Coronary artery (tissue), 2 donors: ENCODE measurements around the gene NACC2.

Experiments used
- DNase-seq: peaks from one replicate; pipeline ENCODE4 v3.0.0-alpha.2; 2017; ENCODE audit warnings: low spot score
- H3K27ac ChIP-seq, 2 donors: fragments of 200-600 bp; sonication (generic); one replicate each; pipeline ENCODE4 v1.5.1; 2016 to 2019
- H3K4me3 ChIP-seq: fragments of 200-600 bp; sonication (generic); 2 replicates; pipeline ENCODE4 v1.5.1; 2016; ENCODE audit warnings: mild to moderate bottlenecking, moderate library complexity
- CTCF ChIP-seq: fragments of 200-600 bp; sonication (generic); IDR thresholded peaks from one replicate; pipeline ENCODE4 v1.5.1; 2019; ENCODE audit warnings: antibody characterized with exemption

NACC2 gene

DNA sequence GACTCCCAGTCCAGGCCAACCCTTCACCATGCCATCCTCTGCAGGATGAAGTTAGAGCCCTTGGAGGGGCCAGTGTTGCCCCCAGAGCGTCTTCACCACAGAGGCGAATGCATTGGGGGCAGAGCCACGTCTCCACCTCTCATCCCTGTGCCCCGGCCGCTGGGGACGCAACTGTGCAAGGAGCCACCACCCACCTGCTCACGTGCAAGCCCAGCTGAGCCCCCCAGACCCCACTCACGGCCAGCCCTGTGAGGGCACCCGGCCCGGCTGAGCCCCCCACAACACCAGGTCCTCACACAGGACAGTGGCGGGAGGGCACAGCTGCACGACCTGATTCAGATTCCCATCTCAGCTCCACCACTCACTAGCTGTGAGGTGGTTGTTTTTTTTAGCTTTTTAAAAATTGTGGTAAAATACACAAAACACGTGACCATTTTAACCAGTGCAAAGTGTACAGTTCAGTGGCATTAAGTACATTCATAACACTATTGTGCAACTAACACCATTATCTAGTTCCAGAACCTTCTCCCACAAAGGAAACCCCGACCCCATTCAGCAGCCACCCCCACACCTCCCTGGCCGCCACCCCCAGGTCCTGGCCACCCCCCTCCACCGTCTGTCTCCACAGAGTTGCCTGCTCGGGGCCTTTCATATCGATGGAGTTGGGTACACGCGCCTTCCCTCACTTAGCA, 100.4 kb downstream of the NACC2 start:
- no peak overlapping the region for H3K4me3 ChIP-seq
- no peak for DNase-seq
- no peak for TF ChIP-seq CTCF
- H3K27ac ChIP-seq = peak overlapping the region in 1 of 2 donors; percentile 90

GRCh38 chr9:135993765-135994500, 101.2 kb downstream of the NACC2 start:
- H3K4me3 ChIP-seq = no peak overlapping the region
- DNase-seq = no peak
- TF ChIP-seq CTCF = no peak
- H3K27ac ChIP-seq = peak overlapping the region in 1 of 2 donors; percentile 90

- TF ChIP-seq CTCF = no peak
- DNase-seq = no peak
- peak overlapping the region; percentile 62 for H3K4me3 ChIP-seq
- peak overlapping the region; percentile 46 to 90 for H3K27ac ChIP-seq
Observed at GRCh38 chr9:135993409-135993742, 101.7 kb downstream of the NACC2 start.

GRCh38 chr9:135992486-135993408, 102.3 kb downstream of the NACC2 start:
- peak; percentile 89 for DNase-seq
- TF ChIP-seq CTCF = no peak
- Histone ChIP-seq H3K4me3 (peak overlapping the region; percentile 62), H3K27ac (peak overlapping the region; percentile 46 to 90)

DNA sequence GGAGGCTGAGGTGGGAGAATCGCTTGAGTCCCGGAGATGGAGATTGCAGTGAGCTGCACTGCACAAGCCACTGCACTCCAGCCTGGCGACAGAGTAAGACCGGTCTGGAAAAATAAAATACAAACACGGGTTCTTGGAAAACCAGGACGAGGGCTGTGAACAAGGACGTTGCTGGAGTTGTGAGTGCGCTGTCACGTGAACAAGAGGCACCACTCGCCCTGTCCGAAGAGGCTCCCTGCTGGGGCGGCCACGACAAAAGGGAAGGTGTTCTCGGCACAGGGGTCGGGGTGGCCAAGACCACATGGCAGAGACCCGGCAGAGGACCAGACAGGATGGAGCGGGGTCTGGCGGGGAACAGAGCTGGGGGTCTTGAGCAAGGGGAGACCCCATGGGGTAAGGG, 103.3 kb downstream of the NACC2 start:
- no peak for DNase-seq
- Histone ChIP-seq H3K27ac (peak overlapping the region in 1 of 2 donors; percentile 12), H3K4me3 (no peak overlapping the region)
- no peak for TF ChIP-seq CTCF

- Histone ChIP-seq H3K4me3 (peak overlapping the region; percentile 52), H3K27ac (peak overlapping the region in 1 of 2 donors; percentile 51)
- no peak for DNase-seq
- TF ChIP-seq CTCF = no peak
Observed at GRCh38 chr9:135990468-135991429, 104.3 kb downstream of the NACC2 start.
